ENCODE data around the gene RAB23.
A peak's percentile ranks its signal among the peaks of the same experiment; 100 is the strongest.

RAB23 gene

GRCh38 chr6:57195457-57195856 lies 26.6 kb downstream of the RAB23 start:
- ATAC-seq (ENCODE audit: insufficient read depth, low read depth) = no peak
- Histone ChIP-seq H3K9ac (ENCODE audit: low read depth, low read length) (no peak overlapping the region), H3K27ac (ENCODE audit: low read length) (no peak overlapping the region)

DNA sequence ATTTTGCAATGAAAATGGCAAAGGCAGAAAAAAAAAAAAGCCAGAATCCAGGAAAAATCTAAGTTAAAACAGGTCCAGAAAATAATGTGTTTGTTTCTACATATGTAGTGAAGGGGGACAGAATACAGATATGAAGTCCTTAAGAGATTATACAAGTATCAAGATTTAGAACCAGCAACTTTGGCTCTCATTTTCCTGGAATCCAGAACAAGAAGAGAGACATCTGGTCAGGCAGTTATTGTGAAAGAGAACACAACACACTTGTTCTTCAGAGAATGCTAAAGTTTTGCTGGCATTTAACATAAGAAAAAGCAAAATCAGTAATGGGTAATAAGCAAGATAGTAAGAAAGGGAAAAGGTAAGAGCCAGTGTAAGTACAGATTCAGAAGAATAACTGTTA lies 28.9 kb downstream of the RAB23 start:
- H3K79me2 ChIP-seq (ENCODE audit: insufficient read depth, low read length) = no peaks in the 10 kb centered on the region

More at GRCh38 chr6:57195457-57195856, 26.6 kb downstream of the RAB23 start:
- no peak for DNase-seq
- Histone ChIP-seq H2AFZ (ENCODE audit: low read depth, low read length) (no peak overlapping the region), H3K4me2 (ENCODE audit: insufficient read depth, low read length) (no peak overlapping the region), H3K79me2 (ENCODE audit: insufficient read depth, low read length) (no peaks in the 10 kb centered on the region), H3K27me3 (ENCODE audit: insufficient read depth, low read length, poor library complexity) (no peaks in the 10 kb centered on the region), H3K9me3 (ENCODE audit: insufficient read depth, low read length, severe bottlenecking) (no peaks in the 10 kb centered on the region), H4K20me1 (ENCODE audit: insufficient read depth, low read length) (no peaks in the 10 kb centered on the region; the same call in 1 of the 2 replicates), H3K36me3 (ENCODE audit: insufficient read depth, low read length) (peaks cover 30% of the 10 kb centered on the region), H3K4me3 (ENCODE audit: low read depth in 1 of 2, low read length in 2 of 2) (no peak overlapping the region), H3K4me1 (ENCODE audit: insufficient read depth, low read length) (no peaks in the 10 kb centered on the region)
- TF ChIP-seq EZH2 (IDR thresholded peaks at IDR 0.05; ENCODE audit: borderline replicate concordance, low read depth, low read length, severe bottlenecking) = no peak
- TF ChIP-seq, protein P1, sequence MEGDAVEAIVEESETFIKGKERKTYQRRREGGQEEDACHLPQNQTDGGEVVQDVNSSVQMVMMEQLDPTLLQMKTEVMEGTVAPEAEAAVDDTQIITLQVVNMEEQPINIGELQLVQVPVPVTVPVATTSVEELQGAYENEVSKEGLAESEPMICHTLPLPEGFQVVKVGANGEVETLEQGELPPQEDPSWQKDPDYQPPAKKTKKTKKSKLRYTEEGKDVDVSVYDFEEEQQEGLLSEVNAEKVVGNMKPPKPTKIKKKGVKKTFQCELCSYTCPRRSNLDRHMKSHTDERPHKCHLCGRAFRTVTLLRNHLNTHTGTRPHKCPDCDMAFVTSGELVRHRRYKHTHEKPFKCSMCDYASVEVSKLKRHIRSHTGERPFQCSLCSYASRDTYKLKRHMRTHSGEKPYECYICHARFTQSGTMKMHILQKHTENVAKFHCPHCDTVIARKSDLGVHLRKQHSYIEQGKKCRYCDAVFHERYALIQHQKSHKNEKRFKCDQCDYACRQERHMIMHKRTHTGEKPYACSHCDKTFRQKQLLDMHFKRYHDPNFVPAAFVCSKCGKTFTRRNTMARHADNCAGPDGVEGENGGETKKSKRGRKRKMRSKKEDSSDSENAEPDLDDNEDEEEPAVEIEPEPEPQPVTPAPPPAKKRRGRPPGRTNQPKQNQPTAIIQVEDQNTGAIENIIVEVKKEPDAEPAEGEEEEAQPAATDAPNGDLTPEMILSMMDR (IDR thresholded peaks at IDR 0.05; ENCODE audit: borderline replicate concordance, extremely low read depth, low read length, poor library complexity, severe bottlenecking) = no peak

GRCh38 chr6:57190140-57190539 lies 32.0 kb downstream of the RAB23 start:
- H3K4me2 ChIP-seq (ENCODE audit: insufficient read depth, low read length) = no peak overlapping the region
- H3K4me3 ChIP-seq (ENCODE audit: low read depth in 1 of 2, low read length in 2 of 2) = no peak overlapping the region
- H3K27ac ChIP-seq (ENCODE audit: low read length) = no peak overlapping the region
- ATAC-seq (ENCODE audit: insufficient read depth, low read depth) = no peak
- H3K9me3 ChIP-seq (ENCODE audit: insufficient read depth, low read length, severe bottlenecking) = no peaks in the 10 kb centered on the region
- H3K27me3 ChIP-seq (ENCODE audit: insufficient read depth, low read length, poor library complexity) = no peaks in the 10 kb centered on the region
- H3K79me2 ChIP-seq (ENCODE audit: insufficient read depth, low read length) = no peaks in the 10 kb centered on the region
- no peak for DNase-seq
- H3K9ac ChIP-seq (ENCODE audit: low read depth, low read length) = no peak overlapping the region
- H2AFZ ChIP-seq (ENCODE audit: low read depth, low read length) = no peak overlapping the region
- peaks cover 58% of the 10 kb centered on the region for H3K36me3 ChIP-seq (ENCODE audit: insufficient read depth, low read length)
- TF ChIP-seq, protein P1 (IDR thresholded peaks at IDR 0.05; ENCODE audit: borderline replicate concordance, extremely low read depth, low read length, poor library complexity, severe bottlenecking) = peak; percentile 23
- no peak for TF ChIP-seq EZH2 (IDR thresholded peaks at IDR 0.05; ENCODE audit: borderline replicate concordance, low read depth, low read length, severe bottlenecking)
- no peaks in the 10 kb centered on the region for H4K20me1 ChIP-seq (ENCODE audit: insufficient read depth, low read length)
- no peaks in the 10 kb centered on the region for H3K4me1 ChIP-seq (ENCODE audit: insufficient read depth, low read length)

More for the DNA sequence above, 28.9 kb downstream of the RAB23 start:
- Histone ChIP-seq H3K9ac (ENCODE audit: low read depth, low read length) (no peak overlapping the region), H3K36me3 (ENCODE audit: insufficient read depth, low read length) (peaks cover 46% of the 10 kb centered on the region), H3K4me1 (ENCODE audit: insufficient read depth, low read length) (no peaks in the 10 kb centered on the region), H3K27me3 (ENCODE audit: insufficient read depth, low read length, poor library complexity) (no peaks in the 10 kb centered on the region), H3K4me2 (ENCODE audit: insufficient read depth, low read length) (no peak overlapping the region), H3K27ac (ENCODE audit: low read length) (no peak overlapping the region), H4K20me1 (ENCODE audit: insufficient read depth, low read length) (no peaks in the 10 kb centered on the region; the same call in 1 of the 2 replicates), H3K9me3 (ENCODE audit: insufficient read depth, low read length, severe bottlenecking) (no peaks in the 10 kb centered on the region), H2AFZ (ENCODE audit: low read depth, low read length) (no peak overlapping the region), H3K4me3 (ENCODE audit: low read depth in 1 of 2, low read length in 2 of 2) (no peak overlapping the region)
- no peak for ATAC-seq (ENCODE audit: insufficient read depth, low read depth)
- TF ChIP-seq, protein P1 (IDR thresholded peaks at IDR 0.05; ENCODE audit: borderline replicate concordance, extremely low read depth, low read length, poor library complexity, severe bottlenecking) = no peak
- TF ChIP-seq EZH2 (IDR thresholded peaks at IDR 0.05; ENCODE audit: borderline replicate concordance, low read depth, low read length, severe bottlenecking) = no peak
- DNase-seq = no peak

DNA sequence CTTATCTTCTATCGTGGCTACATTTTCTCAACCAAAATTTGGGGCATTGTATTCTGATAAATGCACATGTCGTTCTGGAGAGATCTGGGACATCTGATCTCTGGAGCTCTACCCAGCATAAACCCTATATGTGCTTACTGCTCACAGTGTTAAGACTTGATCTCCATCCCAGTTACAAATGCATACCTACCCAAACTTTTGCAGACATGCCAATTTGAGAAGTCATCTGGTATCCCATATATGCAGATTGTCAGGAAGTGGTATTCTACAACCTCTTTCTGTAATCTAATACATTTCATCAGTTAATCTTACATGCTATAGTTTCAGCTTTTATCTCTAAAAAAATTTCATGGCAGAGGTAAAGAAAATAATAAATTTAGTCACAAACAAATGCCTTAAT lies 38.8 kb downstream of the RAB23 start:
- Histone ChIP-seq H3K79me2 (ENCODE audit: insufficient read depth, low read length) (peaks cover 8% of the 10 kb centered on the region; the same call in 1 of the 2 replicates), H3K27ac (ENCODE audit: low read length) (no peak overlapping the region), H3K4me2 (ENCODE audit: insufficient read depth, low read length) (no peak overlapping the region), H3K9me3 (ENCODE audit: insufficient read depth, low read length, severe bottlenecking) (no peaks in the 10 kb centered on the region), H3K36me3 (ENCODE audit: insufficient read depth, low read length) (peaks cover 41% of the 10 kb centered on the region), H3K9ac (ENCODE audit: low read depth, low read length) (no peak overlapping the region), H4K20me1 (ENCODE audit: insufficient read depth, low read length) (no peaks in the 10 kb centered on the region; the same call in 1 of the 2 replicates), H3K27me3 (ENCODE audit: insufficient read depth, low read length, poor library complexity) (no peaks in the 10 kb centered on the region), H2AFZ (ENCODE audit: low read depth, low read length) (no peak overlapping the region), H3K4me3 (ENCODE audit: low read depth in 1 of 2, low read length in 2 of 2) (no peak overlapping the region), H3K4me1 (ENCODE audit: insufficient read depth, low read length) (no peaks in the 10 kb centered on the region)
- no peak for ATAC-seq (ENCODE audit: insufficient read depth, low read depth)
- no peak for DNase-seq
- no peak for TF ChIP-seq EZH2 (IDR thresholded peaks at IDR 0.05; ENCODE audit: borderline replicate concordance, low read depth, low read length, severe bottlenecking)
- TF ChIP-seq, protein P1 (IDR thresholded peaks at IDR 0.05; ENCODE audit: borderline replicate concordance, extremely low read depth, low read length, poor library complexity, severe bottlenecking) = no peak
